ENCODE data around the gene LIMS2. TPM values are rescaled to one million over a fixed set of nuclear protein-coding genes. Genes with fewer than 3 reads are reported as not detected.

LIMS2 gene
- total and polyA plus RNA-seq, 12 donors = 148 to 687 (median 160) TPM

GRCh38 chr2:127695491-127696472, 20.5 kb upstream of the LIMS2 start:
- Histone ChIP-seq H3K4me3 (peak overlapping the region; percentile 23 to 56 (median 49)), H3K36me3 (no peaks in the 10 kb centered on the region), H3K9me3 (peaks cover 0 to 9% (median 3%) of the 10 kb centered on the region in 11 donors), H3K4me1 (peaks cover 2 to 23% (median 12%) of the 10 kb centered on the region in 9 donors), H3K27me3 (peaks cover 0 to 5% (median 0%) of the 10 kb centered on the region in 7 donors), H3K27ac (peak overlapping the region in 6 of 10 donors; percentile 24 to 55 (median 32))
- intact Hi-C loops (cut with DNase I) = loop anchor here in 8 of 10 donors (2.0 to 10.0 kb wide), 7 partner anchors 38 to 178 kb away; partner anchors contain the start of gene GPR17 (in 2 of the 8)
- DNase-seq = peak; percentile 75 to 80
- WGBS, 2 donors = 28 to 33% methylated on average over 50 to 52 of the region's 52 CpGs
- peak; percentile 43 to 88 (median 72) for TF ChIP-seq CTCF (IDR thresholded peaks at IDR 0.05)
- peak; percentile 76 to 93 (median 90) for ATAC-seq

GRCh38 chr2:127694986-127695385, 19.7 kb upstream of the LIMS2 start:
- H3K9me3 ChIP-seq = peaks cover 0 to 17% (median 3%) of the 10 kb centered on the region in 11 donors
- intact Hi-C loops (cut with DNase I) = loop anchor here in 8 of 10 donors (2.0 to 10.0 kb wide), 7 partner anchors 38 to 178 kb away; partner anchors contain the start of gene GPR17 (in 2 of the 8)
- peak overlapping the region in 9 of 10 donors; percentile 23 to 56 (median 49) for H3K4me3 ChIP-seq
- WGBS, 2 donors = 89 to 91% methylated on average over 9 of the region's 9 CpGs
- H3K27me3 ChIP-seq = peaks cover 0 to 5% (median 0%) of the 10 kb centered on the region in 7 donors
- H3K27ac ChIP-seq = peak overlapping the region in 4 of 10 donors; percentile 24 to 55 (median 38)
- ATAC-seq (no peak), DNase-seq (no peak)
- TF ChIP-seq CTCF (IDR thresholded peaks at IDR 0.05) = no peak
- no peaks in the 10 kb centered on the region for H3K36me3 ChIP-seq
- H3K4me1 ChIP-seq = peaks cover 0 to 16% (median 9%) of the 10 kb centered on the region in 9 donors

GRCh38 chr2:127690696-127691095, 15.4 kb upstream of the LIMS2 start:
- Histone ChIP-seq H3K4me3 (no peak overlapping the region), H3K36me3 (no peaks in the 10 kb centered on the region), H3K27me3 (peaks cover 0 to 5% (median 0%) of the 10 kb centered on the region in 7 donors), H3K4me1 (peaks cover 0 to 13% (median 7%) of the 10 kb centered on the region in 9 donors), H3K27ac (no peak overlapping the region), H3K9me3 (peaks cover 0 to 23% (median 3%) of the 10 kb centered on the region in 11 donors)
- 90% methylated on average over 2 of the region's 2 CpGs for WGBS, 2 donors
- no peak for TF ChIP-seq CTCF (IDR thresholded peaks at IDR 0.05)
- DNase-seq (no peak), ATAC-seq (no peak)
- intact Hi-C loops (cut with DNase I) = loop anchor here in 4 of 10 donors (10.0 kb wide), 3 partner anchors 46 to 96 kb away; partner anchors contain the start of gene GPR17 (in 2 of the 4)

- ATAC-seq = no peak
- 83 to 95% methylated on average over 1 of the region's 1 CpG for WGBS, 2 donors
These were observed 13.1 kb upstream of the LIMS2 start for GRCh38 chr2:127688405-127688804.

More at GRCh38 chr2:127688405-127688804, 13.1 kb upstream of the LIMS2 start:
- no peak for DNase-seq
- TF ChIP-seq CTCF (IDR thresholded peaks at IDR 0.05) = no peak
- Histone ChIP-seq H3K27me3 (no peaks in the 10 kb centered on the region), H3K4me1 (peaks cover 0 to 22% (median 7%) of the 10 kb centered on the region in 9 donors), H3K36me3 (no peaks in the 10 kb centered on the region), H3K4me3 (no peak overlapping the region), H3K9me3 (peaks cover 0 to 23% (median 3%) of the 10 kb centered on the region in 11 donors), H3K27ac (no peak overlapping the region)
- intact Hi-C loops (cut with DNase I) = no loop called here

Data from heart right ventricle (tissue), 16 donors.